GM19455 (cell line): ENCODE results near the gene ARHGAP8.

ENCODE experiments used
- ATAC-seq: cut with Tn5 transposase; IDR thresholded peaks from one replicate; pipeline ENCODE4 v1.9.1; 2021; ENCODE audit not compliant: unreplicated experiment

Gene ARHGAP8

DNA sequence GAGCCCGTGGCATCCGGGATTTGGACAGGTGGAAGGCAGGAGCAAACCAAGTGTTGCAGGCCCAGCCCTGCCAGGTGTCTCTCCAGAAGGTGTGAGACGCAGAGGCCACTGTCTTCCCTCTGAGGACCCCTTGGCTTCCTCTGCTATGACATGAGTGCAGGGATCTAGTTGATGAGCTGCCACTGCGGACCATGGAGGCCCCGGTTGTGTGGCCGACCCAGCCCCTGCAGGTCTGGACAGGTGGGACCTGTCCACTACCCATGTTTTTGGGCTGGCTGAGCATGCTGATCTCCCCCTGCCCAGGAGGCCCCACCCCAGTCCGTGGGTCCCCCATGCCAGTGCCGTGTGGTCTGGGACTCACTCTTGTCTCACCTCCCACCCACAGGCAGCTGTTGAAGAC lies 27.5 kb upstream of the ARHGAP8 start:
- ATAC-seq = no peak

DNA sequence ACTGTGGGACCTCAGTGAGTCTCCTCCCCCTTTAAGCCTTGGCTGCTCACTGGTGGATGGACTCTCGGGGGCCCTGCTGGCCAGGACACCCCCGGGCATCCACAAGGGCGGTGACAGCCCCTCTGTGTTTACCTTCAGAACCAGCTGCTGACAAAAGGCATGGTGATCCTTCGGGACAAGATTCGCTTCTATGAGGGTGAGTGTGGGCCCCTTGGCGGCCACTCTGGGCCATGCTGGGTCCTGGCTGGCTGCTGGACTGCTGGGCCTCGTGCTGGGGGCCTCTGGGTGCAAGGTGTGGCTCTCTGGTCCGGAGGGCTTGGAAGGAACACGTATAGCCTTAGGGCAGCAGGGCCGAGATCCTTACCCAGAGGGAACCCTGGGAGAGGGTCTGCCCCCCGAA lies 25.9 kb upstream of the ARHGAP8 start:
- no peak for ATAC-seq

DNA sequence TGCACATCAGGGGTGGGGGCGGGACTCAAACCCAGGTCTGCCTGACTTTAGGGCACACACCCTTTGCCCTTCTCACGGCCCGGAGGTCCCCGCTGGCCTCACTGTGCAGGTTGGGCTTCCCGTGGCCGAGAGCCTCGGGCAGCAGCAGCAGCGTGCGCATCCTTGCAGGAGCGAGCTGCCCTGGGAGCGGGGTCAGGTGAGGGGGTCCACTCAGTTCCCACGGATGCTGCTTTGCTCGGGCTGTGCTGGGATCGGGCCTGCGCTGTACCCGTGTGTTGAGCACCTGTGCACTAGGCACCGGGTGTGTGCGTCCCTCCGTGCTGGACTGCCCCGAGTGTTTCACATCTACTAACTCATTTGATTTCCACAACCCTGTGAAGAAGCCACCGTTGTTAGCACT lies 25.2 kb upstream of the ARHGAP8 start:
- ATAC-seq = no peak

DNA sequence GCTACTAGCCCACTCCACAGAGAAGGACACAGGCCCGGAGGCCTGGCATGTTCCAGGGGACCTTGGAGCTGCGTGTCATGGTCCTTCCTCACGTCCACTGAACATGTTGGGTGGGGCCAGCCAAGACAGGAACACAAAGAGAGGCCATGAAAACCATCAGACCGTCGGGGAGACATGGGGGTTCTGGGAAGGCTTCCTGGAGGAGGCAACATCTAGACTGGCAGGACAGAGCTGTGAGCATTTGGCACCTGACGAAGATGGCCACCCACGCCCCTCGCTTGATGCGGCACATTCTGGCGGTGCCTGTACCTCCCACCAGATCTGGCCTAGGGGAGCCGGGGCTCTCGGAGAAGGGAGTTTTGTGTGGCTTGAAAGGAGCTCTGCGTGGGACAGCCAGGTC lies 24.7 kb upstream of the ARHGAP8 start:
- ATAC-seq = no peak

DNA sequence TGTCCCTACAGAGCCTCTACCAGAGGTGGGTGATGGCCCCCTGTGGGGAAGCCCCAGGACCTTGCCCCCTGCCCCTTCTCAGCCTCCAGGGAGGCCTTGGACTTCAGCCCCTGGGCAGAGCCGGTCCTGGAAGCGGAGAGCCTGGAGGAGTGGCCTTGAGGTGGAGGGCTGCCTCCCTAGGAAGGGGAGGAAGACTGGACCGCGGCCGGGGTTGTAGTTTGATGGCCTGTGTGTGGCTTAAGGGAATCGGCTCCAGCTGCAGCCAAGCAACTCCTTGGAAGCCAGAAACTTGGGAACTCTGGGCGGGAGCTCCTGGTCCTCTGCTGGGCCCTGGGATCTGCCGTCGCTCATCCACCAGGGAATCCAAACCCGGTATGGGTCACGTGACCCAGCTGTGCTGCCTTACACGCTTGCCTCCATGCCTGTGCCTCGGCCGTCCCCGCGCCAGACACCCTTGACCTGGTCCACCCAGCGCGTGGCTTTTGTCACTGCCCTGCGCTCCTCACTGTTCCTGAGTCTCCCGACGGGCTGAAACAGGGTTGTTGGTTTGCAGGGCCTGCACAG lies 23.5 kb upstream of the ARHGAP8 start:
- no peak for ATAC-seq

DNA sequence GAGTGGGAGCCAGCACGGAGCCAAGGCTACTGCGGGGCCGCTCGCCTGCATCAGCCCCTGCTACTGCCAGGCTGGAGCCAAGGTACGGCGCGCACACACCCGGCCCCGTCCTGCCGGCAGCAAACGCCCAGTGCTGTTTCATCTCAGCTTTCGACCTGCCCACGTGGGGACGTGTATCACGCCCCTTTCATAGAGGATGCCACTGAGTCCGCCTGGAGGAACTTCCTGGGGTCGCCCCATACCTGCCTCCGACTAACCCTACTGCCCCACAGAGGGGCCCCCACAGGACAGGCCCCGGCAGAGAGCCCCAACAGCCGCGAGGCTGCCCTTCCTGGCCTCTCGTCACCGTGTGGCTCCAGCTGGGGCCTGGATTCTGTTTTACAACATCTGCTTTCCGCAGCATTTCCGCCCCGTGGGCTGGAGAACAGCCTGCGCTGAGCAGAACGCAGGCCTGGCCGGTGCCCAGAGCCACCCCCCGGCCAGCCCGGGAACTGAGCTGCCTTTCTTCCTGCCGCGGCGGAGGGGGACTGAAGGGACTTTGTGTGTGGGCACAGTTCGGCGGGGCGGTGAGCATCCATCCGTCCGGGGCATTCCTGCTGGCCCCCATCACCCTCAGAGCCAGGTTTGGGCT lies 22.9 kb upstream of the ARHGAP8 start:
- ATAC-seq = no peak

DNA sequence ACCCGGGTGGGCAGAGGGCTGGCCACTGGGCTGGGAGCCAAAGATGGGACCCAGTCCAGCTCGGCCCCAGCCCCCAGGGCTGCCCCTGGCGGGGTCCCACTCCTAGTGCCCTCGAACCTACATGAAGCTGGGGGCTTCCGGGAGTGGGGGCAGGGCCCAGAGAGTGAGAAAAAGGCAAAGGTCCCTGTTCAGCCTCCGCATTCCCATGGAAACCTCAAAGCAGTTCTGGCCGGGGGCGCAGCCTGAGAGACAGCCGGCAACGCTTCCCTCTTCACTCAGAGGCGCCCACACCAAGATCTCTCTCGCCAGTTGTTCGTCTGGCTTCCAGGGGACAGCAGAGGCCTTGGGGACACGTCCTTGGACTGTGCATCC lies 22.4 kb upstream of the ARHGAP8 start:
- ATAC-seq = no peak

DNA sequence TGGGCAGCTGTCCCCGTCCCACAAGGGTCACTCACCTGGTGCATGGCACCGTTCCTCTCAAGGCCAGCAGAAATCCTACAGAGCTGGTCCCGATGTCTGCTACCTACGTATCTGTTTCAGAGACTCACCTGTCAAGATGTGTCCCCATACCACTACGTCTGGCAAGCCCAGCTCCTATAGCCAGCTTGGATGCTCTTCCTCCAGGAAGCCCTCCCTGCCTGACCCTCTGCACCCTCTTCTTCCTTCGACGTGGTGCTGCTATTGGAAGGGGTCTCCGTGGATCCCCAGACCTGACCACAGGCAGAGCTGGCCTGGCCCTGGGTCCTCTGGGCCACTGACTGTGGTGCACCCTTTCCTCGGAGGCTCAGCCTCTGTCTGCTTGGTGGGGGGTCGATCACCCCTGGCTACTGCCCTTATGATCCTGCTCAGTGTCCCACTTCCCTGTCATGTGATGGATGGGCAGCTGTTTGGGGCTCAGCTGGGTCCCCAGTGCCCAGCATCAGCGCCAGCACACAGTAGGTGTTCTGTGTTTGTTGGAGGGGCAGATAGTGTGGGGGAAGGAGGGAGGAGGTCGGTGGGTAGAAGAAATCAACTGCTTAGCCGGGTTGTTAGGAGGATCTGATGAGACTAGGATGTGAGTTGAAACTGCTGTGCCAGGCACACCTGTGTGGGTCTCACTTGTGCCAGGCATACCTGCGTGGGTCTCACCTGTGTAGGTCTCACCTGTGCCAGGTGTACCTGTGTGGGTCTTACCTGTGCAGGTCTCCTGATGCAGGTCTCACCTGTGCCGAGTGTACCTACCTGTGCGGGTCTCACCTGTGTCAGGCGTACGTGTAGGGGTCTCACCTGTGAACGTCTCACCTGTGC lies 21.7 kb upstream of the ARHGAP8 start:
- no peak for ATAC-seq

DNA sequence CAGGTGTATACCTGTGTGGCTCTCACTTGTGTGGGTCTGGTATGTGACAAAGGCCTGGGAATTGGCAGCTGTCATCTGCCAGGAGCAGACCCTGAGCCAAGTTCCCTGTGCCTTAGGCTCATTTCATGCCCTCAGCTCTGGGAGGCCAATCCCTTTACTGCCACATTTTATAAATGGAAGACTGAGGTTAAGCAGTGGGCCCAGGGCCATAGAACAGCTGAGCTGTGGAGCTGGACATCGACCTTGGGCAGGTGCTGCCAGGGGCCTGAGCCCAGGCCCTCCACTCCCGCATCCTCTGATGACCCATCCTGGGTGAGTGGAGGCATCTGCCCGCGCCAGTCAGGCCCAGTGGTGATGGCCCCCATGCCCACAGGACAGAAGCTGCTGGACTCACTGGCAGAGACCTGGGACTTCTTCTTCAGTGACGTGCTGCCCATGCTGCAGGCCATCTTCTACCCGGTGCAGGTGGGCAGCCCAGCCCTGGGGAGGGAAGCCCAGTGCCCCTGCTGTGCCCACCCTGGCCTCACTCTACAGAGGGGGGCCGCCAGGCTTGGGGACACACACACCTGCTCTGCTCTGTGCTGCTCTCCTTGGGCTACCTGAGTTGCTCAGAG lies 20.9 kb upstream of the ARHGAP8 start:
- no peak for ATAC-seq

DNA sequence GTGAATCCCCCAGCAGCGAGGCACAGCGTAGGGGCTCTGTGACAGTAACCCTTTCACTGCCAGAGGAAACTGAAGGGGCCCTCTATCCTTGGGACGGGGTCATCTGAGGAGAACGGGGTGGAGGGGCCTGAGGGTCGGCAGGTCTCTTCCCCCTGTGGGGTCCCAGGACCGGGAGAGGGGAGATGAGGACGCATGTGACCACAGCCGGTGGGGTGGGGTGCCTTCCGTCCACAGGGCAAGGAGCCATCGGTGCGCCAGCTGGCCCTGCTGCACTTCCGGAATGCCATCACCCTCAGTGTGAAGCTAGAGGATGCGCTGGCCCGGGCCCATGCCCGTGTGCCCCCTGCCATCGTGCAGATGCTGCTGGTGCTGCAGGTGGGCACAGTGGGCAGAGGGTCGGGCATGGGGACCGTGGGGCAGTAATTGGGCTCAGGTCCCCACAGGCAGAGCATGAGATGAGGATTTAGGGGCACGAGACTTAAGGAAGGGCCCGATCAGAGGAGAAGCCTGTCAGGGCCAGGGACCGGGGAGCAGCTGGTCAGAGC lies 20.3 kb upstream of the ARHGAP8 start:
- ATAC-seq = no peak

DNA sequence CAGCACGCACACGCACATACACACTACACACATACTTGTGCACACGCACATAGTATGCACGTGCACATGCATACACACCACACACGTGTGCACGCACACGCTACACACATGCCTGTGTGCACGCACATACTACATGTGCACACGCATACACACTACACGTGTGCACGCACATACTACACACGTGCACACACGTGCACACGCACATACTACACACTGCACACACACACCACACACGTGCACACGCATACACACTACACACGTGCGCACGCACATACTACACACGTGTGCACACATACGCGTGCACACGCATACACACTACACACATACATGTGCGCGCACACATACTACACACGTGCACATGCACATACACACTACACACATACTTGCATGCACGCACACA lies 19.7 kb upstream of the ARHGAP8 start:
- no peak for ATAC-seq

DNA sequence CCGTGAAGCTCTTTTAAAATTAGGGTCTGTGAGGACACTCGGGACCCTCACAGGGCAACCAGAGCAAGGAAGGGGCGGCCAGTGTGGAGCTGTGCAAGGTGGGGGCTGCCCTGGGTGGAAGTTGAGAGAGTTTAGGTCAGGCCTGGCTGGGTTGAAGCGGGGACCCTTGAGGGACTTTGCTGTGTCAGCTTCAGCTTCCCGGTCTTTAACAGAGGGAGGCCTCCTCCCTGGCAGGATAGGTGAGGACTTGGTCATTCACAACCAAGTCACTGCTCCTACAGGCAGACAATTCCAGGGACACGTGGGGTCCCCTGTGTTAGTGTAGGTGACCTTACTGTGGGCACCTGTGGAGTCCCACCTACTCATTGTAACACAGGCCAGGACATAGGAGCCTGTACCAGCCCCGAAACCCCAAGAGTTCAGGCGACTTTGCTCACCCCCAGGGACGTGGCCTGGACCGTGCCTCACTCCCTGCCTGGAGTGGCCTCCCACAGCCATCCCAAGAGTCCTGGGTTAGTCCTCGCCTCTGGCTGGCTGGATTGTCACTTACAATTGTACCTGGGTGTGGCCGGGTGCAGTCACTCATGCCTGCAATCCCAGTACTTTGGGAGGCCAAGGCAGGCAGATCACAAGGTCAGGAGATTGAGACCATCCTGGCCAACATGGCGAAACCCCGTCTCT lies 18.8 kb upstream of the ARHGAP8 start:
- ATAC-seq = no peak

DNA sequence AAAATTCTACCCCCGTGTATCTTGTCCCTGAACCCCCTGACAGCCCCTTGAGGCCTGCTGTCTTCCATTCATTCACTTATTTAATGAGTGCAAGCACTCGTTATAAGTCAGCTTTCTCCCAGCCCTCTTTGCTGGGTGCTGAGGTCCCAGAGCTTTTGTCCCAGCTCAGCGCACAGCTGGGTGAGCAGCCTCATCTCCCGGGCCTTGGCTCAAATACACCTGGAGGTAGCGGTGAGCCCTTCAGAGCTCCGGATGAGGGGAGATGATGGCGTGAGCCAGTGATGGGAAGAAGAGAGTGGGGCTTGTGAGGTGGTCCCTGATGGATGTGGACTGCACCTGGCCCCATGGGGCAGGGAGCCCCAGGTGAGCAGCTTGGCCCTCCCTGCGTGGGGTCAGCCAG lies 18.1 kb upstream of the ARHGAP8 start:
- no peak for ATAC-seq

DNA sequence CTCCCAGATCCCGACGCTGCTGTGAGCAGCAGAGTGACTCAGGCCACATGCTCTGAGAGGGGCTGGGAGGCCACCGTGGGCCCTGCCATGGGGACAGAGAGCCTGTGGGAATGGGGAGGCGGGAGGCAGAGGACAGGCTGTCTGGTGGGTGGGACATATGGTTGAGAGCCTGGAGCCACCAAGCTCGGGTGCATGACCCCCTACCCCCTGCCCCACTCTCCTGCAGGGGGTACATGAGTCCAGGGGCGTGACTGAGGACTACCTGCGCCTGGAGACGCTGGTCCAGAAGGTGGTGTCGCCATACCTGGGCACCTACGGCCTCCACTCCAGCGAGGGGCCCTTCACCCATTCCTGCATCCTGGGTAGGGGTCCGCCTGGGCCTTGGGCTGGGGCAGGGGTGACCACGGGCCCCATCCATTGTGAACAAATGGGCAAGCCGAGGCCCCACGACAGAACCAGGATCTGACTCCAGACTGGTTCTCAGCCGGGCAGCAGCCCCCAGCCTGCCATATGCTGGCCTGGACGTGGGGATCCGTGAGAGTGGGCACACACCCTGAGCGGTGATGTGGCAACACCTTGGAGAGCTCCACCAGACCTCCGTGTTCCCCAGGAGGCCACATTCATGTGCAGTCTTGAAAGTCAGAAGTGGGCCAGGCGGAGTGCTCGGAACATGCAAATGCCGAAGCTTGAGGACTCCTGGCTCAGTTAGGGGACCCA lies 17.4 kb upstream of the ARHGAP8 start:
- no peak for ATAC-seq

DNA sequence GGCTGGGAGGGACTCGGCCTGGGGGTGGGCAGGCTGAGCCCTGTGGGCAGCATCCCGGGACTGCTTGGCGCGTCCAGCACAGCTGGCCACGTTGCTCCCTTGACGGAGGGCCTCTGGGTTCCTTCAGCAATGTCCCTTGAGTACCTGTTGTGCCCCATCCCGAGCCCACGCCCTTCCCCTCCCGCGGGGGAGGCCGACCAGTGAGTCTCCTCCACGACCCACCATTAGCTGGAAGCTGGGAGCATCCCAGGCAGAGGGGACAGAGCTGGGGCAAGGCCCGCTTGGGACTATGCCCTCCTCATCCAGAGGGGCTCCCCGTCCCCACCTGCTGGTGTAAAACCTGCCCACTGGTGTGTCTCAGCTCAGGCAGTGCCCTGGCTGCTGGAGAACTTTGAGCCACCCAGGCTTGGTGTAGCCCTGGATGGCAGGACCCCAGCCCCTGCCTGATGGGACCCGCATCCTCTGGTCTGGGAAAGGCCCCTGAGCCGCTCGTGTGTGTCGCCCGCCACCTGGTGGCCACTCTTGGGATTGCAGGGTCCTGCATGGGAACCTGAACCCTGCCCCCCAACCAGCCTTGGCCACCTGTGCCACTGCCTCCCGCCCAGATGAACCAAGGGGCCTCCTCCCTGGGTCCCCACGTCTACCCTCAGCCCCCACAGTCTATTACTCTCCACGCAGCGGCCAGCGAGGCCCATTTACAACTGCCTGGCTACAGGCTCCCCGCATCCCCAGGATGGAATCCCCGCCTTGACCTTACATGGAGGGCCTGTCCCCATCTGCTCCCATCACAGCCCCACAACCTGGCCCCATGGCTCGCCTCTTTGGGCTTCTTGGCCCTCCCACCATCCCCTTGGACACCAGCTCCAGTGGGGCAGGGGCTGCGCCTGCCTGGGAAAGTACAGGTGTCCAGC lies 16.6 kb upstream of the ARHGAP8 start:
- no peak for ATAC-seq

DNA sequence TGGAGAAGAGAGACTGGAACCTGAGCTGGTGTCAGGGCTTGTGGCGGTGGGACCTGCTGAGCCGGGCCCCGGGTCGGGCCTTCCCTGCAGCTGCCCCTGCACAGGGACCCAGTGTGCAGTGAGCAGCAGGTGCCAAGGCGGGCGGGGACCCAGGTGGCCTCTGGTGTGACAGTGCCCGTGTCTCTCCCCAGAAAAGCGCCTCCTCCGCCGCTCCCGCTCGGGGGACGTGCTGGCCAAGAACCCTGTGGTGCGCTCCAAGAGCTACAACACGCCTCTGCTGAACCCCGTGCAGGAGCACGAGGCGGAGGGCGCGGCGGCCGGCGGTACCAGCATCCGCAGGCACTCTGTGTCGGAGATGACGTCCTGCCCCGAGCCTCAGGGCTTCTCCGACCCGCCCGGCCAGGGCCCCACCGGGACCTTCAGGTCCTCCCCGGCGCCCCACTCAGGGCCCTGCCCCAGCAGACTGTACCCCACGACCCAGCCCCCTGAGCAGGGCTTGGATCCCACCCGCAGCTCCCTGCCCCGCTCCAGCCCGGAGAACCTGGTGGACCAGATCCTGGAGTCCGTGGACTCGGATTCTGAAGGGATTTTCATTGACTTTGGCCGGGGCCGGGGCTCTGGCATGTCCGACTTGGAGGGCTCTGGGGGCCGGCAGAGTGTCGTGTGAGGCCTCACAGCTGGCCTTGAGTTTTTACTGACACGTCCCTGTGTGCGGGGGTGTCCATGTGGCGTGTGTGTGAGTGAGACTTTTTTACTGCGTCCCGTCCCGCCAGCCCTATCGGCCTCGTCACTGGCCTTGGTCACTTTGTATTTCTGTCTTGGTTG lies 15.6 kb upstream of the ARHGAP8 start:
- ATAC-seq = no peak

DNA sequence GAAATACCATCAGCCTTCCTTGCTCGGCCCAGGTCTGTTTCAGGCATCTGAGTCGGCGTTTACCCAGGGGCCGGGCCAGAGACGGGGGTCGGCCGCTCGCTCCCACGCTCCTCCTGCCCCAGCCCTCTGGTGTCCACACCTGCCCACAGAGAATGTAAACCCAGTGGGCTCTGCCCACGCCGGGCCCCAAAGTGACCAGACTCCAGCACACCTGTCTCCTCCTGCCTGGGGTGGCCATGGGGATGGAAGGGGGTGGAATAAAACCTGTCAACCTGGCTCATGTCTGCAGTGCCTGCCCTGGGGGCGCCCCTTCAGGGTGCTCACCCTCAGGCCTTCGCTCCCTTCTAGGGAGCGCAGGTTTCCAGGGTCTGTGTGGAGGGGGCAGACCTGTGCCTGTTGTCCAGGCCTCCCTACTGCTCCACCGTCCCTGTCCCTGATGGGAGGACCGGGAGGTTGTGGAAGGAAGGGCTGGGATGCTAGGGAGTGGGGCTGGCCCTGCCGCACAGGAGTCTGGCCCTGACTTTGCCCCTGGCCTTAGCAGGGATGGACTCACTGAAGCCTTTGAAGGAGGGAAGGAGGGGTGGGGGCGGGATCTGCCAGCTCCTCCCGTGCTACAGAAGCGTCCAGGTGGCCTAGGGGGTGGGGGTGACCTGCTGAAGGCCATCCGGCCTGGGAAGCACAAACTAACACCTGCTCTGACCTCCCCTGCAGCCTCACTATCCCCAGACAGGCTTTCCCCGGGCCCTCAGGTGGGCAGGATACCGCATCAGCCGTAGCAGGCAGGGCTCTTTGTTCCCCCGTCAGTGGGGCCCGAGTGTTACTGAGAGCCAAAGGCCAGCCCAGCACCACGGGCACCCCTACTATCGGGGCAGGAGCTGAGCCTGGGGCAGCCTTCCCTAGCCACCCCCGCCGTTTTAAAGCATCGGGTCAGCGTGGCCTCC lies 14.7 kb upstream of the ARHGAP8 start:
- no peak for ATAC-seq

DNA sequence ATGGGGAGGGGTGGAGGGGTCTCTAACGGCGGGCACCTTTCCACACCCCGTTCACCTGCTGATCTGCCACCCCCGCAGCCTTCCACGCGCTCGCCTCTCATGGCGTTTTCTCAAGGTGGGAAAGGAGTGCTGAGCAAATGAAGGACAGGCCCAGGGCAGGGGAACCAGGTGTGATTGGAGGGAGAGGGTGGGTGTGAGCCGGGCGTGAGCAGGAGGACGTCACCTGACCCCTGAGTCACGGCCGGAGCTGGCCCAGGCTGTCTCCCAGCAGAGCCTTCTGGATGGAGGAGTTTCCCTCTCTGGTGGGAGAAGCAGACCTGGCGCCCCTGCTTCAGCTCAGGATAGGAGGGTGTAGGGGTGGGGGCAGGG lies 14.0 kb upstream of the ARHGAP8 start:
- no peak for ATAC-seq
